IPS DF 4.7 (cell line): Measurements from ENCODE around the gene LRRC47.

Experiments
- DNase-seq: peaks from one replicate; pipeline ENCODE4 v3.0.0-alpha.2; 2013; ENCODE audit warnings: low spot score; ENCODE audit errors: extremely low read depth

The LRRC47 gene

DNA sequence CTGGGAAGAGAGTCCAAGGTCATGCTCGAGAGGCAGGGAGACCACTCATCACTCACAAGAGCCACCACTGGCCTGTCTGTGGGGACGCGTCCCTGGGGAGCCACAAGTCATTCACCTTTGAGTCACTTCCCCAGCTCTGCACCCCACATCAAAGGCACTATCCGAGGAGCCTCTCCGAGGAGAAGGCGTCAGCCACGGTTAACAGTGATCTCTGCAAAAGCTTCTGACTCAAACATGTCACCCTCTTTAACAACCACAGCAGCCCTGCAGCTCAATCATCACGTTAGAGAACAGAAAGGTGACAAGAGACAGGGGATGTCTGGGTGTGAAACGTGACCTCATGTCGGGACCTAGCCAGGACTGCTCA lies 9.0 kb downstream of the LRRC47 start:
- DNase-seq, result no peak

- DNase-seq, result no peak
Measured at GRCh38 chr1:3786468-3787348, 9.6 kb downstream of the LRRC47 start.

DNA sequence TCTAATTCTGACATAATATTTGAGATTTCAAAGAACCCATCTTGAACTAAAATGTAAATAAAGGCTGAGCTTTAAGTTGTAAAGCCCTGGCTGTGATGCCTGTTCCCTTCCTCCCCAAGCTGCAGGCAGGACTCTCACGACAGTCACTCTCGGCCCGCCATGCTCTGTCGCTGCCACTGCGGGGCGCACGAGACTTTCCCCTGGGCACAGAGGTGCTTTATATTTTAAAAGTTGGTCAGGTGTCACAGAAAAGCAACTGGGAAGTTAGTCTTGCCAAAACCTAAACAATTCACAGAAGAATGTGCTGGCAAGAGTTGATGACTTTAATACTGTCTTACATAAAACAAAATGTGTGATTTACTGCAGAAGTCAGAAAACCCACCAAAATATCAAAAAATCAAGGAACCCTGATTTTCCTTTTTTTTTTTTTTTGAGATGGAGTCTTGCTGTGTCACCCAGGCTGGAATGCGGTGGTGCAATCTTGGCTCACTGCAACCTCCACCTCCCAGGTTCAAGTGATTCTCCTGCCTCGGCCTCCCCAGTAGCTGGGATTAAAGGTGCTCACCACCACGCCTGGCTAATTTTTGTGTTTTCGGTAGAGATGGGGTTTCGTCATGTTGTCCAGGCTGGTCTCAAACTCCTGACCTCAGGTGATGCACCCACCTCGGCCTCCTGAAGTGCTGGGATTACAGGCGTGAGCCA lies 10.7 kb downstream of the LRRC47 start:
- no peak for DNase-seq

DNA sequence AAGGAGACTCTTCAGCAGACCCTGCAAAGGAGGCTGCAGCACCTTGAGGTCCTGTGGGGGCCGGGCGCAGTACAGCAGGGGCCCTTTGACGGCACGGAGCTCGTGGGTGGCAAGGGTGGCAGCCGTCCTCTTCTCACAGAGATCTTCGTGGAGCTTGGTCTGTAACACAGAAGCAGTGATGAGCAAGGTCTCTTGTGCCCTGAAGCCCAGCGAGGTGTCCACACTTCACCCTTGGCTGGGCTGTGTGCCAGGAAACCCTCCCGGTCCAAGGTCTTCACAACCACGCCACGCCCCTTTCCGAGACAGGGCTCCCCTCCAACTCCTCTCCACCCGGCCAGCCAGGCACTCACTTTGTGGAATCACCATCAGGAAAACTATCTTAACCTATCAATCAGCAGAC lies 11.3 kb downstream of the LRRC47 start:
- DNase-seq, result no peak

DNA sequence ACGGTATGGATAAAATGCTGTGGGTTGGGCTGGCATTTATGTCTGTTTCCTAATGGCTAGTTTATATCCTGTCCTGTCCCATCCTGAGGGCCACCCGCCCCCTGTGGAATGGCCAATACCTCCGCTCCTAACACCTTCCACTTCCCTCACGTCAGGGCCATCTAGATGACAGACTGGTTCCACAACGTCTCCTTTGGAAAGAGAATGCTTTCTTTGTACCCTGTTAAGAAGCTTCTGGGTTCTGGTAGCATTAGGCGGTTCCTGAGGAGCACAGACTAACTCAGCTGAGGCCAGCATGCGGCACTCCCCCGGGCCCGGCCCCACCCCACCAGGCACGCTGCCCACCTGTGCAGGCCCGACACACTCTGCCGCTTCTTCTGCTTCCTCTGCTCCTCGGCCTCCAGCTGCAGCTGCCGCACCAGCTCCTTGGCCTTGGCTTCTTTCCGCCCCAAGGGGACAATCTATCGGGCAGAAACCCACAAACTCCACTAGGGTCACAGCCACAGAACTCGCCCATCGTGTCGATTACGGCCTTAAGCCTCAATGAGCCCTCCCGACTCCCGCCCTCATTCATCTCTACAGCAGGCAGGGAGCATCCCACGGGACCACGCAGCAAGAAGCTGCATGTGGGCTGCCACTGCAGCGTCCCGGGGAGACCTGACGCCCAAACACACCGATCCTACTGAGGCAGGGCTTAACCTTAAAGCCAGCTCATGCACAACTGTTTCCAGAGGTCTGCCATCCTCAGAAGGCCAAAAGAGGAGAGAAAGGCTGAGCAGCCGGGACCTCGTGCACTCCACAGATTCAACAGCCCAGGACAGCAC lies 12.4 kb downstream of the LRRC47 start:
- DNase-seq, result no peak

DNA sequence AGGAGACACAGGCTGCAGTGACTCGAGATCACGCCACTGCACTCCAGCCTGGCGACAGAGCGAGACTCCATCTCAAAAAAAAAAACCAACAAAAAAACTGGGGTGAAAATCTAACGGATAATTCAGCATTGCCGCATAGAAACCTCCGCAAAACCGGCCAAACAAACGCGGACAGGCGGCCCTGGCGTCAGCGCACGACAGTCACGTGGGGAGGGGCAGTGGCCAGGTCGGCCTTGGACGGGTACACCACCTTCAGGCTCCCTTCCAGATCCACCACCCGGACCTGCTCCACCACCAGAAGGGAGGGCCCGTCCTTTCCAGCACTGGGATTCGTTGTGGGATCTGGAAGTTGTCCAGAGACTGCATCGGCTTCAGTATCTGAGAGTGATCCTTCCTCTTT lies 15.4 kb downstream of the LRRC47 start:
- DNase-seq, result no peak

DNA sequence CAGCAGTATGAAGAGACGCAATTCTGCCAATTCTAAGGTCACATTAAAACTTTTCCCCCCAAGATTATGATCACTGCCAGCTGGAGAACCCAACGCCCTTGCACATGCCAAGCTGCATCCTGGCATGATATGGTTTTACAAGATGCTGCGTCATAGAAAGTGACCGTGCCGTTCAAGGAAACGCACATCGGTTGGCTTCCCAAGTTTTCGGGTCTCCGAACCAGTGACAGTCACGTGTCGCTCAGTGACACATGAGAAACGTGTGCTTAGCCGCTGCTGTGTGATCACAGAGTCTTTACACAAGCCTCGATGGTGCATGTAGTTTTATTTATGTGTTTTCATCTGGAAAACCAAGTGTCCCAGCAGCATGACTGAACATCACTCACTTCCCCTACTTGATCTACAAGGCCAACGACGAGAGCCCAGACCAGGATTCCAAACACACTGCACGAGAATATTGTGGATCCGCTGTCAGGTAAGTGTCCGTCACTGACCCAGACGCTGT lies 16.3 kb downstream of the LRRC47 start:
- no peak for DNase-seq

- no peak for DNase-seq
Measured at GRCh38 chr1:3779265-3779911, 16.9 kb downstream of the LRRC47 start.

GRCh38 chr1:3778590-3779264 lies 17.6 kb downstream of the LRRC47 start:
- DNase-seq, result no peak

DNA sequence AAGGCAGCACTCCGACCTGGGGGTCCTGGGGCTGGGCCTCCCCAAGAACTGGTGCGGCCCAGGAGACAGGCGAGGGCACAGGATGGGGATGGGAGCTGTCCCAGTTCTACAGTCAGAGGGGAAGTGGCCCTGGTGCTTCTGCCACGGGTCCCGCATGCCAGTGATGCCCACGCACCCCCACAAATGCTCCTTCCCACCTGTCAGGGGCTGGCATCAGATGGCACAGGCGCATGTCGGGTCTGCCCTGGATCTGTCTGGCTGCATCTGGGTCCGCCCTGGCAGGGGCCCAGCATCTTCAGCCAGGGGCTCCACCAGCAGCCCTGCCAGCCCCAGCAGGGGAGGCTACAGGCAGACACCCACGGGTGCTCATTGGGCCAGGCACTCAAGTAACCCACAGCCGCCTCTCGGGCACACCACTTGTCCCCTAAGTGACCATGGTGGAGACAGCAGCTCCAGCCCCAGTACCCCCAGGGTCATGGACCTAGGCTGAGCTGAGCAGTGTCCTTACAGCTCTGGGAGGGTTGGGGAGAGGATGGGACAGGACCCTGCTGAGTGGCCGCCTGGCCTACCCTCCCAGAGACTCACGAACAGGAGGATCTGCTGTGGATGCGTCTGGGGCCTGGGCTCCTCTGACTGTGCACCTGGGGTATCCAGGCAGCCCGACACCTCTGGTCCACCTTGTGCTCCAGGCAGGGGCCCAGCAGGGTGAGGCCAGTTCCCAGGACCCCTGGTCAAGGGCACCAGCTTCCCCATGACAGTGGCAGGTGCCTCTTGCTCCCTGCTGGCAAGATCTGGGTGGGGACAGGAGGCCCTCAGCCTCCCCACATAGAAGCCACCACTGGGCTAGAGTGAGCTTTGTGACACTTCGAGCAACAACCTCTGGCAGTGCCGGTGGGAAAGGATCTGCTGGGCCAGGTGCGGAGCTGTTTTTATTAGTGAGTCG lies 18.4 kb downstream of the LRRC47 start:
- DNase-seq, result no peak

DNA sequence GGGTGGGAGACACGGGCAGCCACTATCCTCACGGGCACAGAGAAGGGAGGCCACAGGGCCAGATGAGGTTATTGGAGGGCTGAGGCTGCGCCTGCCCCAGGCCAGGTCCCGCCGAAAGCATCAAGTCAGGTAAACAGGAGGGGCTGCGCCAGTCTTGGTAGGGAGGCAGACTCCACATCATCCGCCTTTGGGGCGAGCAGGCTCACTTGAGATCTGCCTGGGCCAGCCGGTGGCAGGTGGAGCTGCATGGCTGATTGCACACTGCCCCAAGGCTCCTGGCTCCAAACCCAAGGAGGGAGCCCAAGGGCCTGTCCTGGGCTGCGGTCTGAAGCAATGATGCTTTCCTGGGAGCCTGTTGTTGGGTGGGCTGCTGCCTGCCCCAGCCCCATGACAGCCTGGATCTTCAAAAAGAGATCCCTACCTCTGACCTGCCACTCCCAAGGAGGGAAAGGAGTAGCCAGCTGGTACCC lies 19.2 kb downstream of the LRRC47 start:
- DNase-seq, result no peak

DNA sequence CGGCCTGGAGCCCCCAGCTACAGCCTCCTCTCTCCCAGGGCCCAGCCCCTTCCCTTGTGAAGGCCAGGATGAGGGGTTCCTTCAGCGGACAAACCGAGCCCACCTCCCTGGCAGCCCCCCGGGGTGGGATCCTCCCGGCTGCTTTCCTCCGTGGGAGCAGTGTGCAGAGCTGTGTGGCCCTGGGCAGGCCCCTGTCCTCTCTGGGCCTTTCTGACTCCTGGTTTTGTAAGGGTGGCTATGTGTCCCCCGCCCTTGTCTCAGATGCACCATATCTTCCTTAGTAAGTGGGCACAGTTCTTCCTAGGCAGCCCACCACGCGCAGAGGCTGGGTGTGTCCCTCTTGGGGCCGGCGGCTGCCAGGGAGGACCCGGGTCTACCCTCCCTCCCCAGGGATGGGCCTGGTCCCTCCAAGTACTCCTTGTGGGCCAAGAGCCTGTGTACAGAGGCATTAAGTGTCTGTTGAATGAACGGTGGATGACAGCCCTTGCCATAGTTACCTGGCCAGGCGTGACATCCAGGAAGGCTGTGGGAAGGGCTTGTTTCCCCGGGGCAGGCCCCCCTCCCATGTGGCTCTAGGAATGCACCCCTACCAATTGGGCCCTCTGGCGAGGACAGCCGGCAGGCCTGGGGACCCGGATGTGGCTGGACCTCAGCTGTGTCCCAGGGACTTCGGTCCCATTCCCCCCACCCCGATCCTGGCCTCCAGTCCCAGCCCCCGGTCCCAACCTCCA lies 19.9 kb downstream of the LRRC47 start:
- DNase-seq, result no peak

- no peak for DNase-seq
Measured at GRCh38 chr1:3775490-3776230, 20.6 kb downstream of the LRRC47 start.

- DNase-seq, result no peak
Measured at GRCh38 chr1:3774946-3775489, 21.3 kb downstream of the LRRC47 start.

- DNase-seq, result no peak
Measured at GRCh38 chr1:3774276-3774945, 21.9 kb downstream of the LRRC47 start.

- no peak for DNase-seq
Measured at GRCh38 chr1:3773572-3774275, 22.6 kb downstream of the LRRC47 start.
